ENCODE measurements around the gene GOLPH3. TPM values are rescaled to one million over a fixed set of nuclear protein-coding genes. Genes with fewer than 3 reads are reported as not detected.

The GOLPH3 gene
- total and polyA plus RNA-seq, 2 of the 8 experiments (the other 6 are each of a cell fraction or from before 2014, with no cell fraction given): 53.7 to 93.6 TPM

GRCh38 chr5:32107291-32107690, 66.8 kb downstream of the GOLPH3 start:
- Histone ChIP-seq H2BK120ac (replicated peaks; ENCODE audit: low read depth, low read length) (no peak overlapping the region), H4K8ac (ENCODE audit: extremely low read depth, insufficient read depth, low read length) (no peak overlapping the region), H3K27ac (ENCODE audit: low read depth, low read length) (no peak overlapping the region), H2AFZ (ENCODE audit: low read length) (no peak overlapping the region), H3K36me3 (ENCODE audit: control insufficient read depth in 2 of 4, insufficient read depth in 4 of 4, low read length in 3 of 4) (peaks cover 7 to 80% (median 40%) of the 10 kb centered on the region in 4 experiments), H3K18ac (ENCODE audit: extremely low read depth, low read length) (no peak overlapping the region), H3K23me2 (ENCODE audit: low read depth, low read length) (no peaks in the 10 kb centered on the region), H3K4me3 (ENCODE audit: extremely low read depth in 1 of 4, insufficient read depth in 2 of 4, low read depth in 3 of 4, low read length in 4 of 4) (no peak overlapping the region), H3K9me3 (ENCODE audit: insufficient read depth in 2 of 2, low read depth in 1 of 2, low read length in 1 of 2) (peaks cover 5 to 6% of the 10 kb centered on the region in 2 experiments), H2BK5ac (ENCODE audit: low read depth, low read length) (no peak overlapping the region), H4K91ac (replicated peaks; ENCODE audit: insufficient read length, low read length) (no peak overlapping the region), H3K4me2 (ENCODE audit: insufficient read depth in 1 of 2, low read depth in 2 of 2, low read length in 2 of 2) (no peak overlapping the region), H3K9ac (replicated peaks in 1 of 4; ENCODE audit: extremely low read depth in 1 of 4, low read depth in 3 of 4, low read length in 3 of 4) (no peak overlapping the region), H4K5ac (ENCODE audit: insufficient read length, low read depth, low read length) (no peak overlapping the region), H3K79me1 (ENCODE audit: low read depth, low read length) (no peaks in the 10 kb centered on the region; the same call in 1 of the 2 replicates), H2BK12ac (ENCODE audit: low read depth, low read length) (no peak overlapping the region), H3K27me3 (replicated peaks in 1 of 4; ENCODE audit: control insufficient read depth in 3 of 4, extremely low read depth in 1 of 4, insufficient read depth in 3 of 4, low read length in 3 of 4) (no peaks in the 10 kb centered on the region), H4K20me1 (replicated peaks in 1 of 2; ENCODE audit: control insufficient read depth in 1 of 2, insufficient read depth in 2 of 2, low read length in 2 of 2) (peaks cover 5% of the 10 kb centered on the region in 2 experiments), H2BK20ac (ENCODE audit: low read length) (no peak overlapping the region), H3K4ac (replicated peaks; ENCODE audit: insufficient read length, low read depth, low read length) (no peak overlapping the region), H2AK5ac (ENCODE audit: low read depth, low read length) (no peak overlapping the region), H2BK15ac (ENCODE audit: low read length) (no peak overlapping the region), H3K14ac (ENCODE audit: insufficient read length) (no peak overlapping the region), H3K56ac (replicated peaks; ENCODE audit: insufficient read length, low read depth, low read length) (no peak overlapping the region), H3K79me2 (ENCODE audit: control insufficient read depth in 1 of 2, insufficient read depth in 2 of 2, low read length in 2 of 2) (no peaks in the 10 kb centered on the region), H3K23ac (ENCODE audit: insufficient read length) (no peak overlapping the region), H3K4me1 (replicated peaks in 1 of 4; ENCODE audit: control insufficient read depth in 3 of 4, insufficient read depth in 4 of 4, low read length in 3 of 4) (no peaks in the 10 kb centered on the region)
- 99% methylated on average over 4 of the region's 4 CpGs; no CpG with 5 or more reads in 1 of the 2 experiments for WGBS, 2 experiments (ENCODE audit: extremely low coverage in 1 of 2, insufficient coverage in 1 of 2, insufficient read length in 1 of 2, insufficient replicate concordance in 2 of 2, low coverage in 1 of 2, low lambda C conversion rate in 2 of 2, missing lambda C conversion rate in 1 of 2)
- TF ChIP-seq RBBP5 (IDR thresholded peaks at IDR 0.05; ENCODE audit: borderline replicate concordance, low read depth, low read length): no peak
- TF ChIP-seq TCF12 (IDR thresholded peaks at IDR 0.05; ENCODE audit: low read depth, low read length): no peak
- TF ChIP-seq POLR2AphosphoS5 (IDR thresholded peaks at IDR 0.05; ENCODE audit: low read depth, low read length): no peak
- FAIRE-seq (no peak), DNase-seq (ENCODE audit: low read depth in 1 of 2, low spot score in 2 of 2) (no peak)
- ChIA-PET POLR2A (ENCODE audit: partially characterized antibody) (no interaction called here), CTCF (ENCODE audit: partially characterized antibody) (interaction anchor here (0.8 to 2.4 kb wide), 6 partner anchors 11 to 223 kb away, joined by 3 to 12 read pairs (median 4); no protein-coding TSS in a partner anchor)

Data from H1 (cell line).